Left ventricle myocardium superior (tissue), 1 donor: ENCODE measurements around the gene COG7. TPM values are rescaled to one million over a fixed set of nuclear protein-coding genes. Genes with fewer than 3 reads are reported as not detected.
"Not testable (repeated sequence)": the region's sequence is repeated elsewhere in the genome, so short reads cannot be mapped to it uniquely, and the experiment has no call there.

Experiments
- ATAC-seq: fragments of 200-7000 bp; cut with Tn5 transposase; one replicate; pipeline ENCODE4 v1.9.1; 2020; ENCODE audit warnings: mild to moderate bottlenecking, moderate library complexity
- DNase-seq: peaks from one replicate; pipeline ENCODE4 v3.0.0-alpha.2; 2020
- intact Hi-C: fragments of 100-400 bp; cut with micrococcal nuclease; formaldehyde crosslinking; loops from one replicate; pipeline ENCODE4 v1.11.0; 2022
- total RNA-seq: library from RNA; stranded (reverse); fragmentation: NEBNext Ultra II Directional; extraction: Animal tissue kit (Norgen Biotek cat#: 25700); gene quantifications from one replicate; pipeline ENCODE4 v1.2.1, GENCODE V29; 2021
- donor health status: DM: no; HTN: yes; CAD: no; lungs with severe emphysema.

Gene COG7
- total RNA-seq, 1 donor from 2014 or later, result 11.3 TPM

DNA sequence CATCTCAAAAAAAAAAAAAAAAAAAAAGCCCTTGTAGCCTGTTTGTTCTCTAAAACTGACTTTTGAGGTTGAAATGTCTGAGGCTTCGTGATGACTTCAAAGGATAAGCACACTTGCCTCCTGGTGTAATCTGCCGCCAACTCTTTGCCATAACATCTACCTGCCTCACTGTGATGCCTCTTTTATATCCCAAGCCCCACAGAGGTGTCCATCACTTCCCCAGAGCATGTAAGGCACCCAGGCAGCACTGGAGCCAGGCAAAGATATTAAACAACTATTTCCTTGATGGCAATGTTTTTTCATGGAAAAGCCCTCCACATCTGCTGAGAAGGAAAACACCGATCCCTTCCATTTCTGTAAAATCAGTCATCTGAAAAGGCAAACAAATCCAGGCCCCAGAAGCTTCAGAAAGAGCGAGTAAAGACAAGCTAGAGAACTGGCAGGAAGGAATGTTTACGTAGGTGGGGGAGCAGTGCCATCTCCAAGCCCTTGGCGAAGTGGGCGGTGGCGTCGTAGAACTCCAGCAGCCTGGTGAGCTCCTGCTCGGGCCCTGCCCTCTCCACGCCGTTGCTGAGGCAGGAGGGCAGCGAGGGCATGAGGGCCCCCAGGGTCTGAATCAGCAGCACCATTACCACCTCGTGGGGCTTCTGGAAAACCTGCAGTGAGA is 28.6 kb downstream of the COG7 start:
- no peak for ATAC-seq
- intact Hi-C loops, result no loop called here
- no peak for DNase-seq

DNA sequence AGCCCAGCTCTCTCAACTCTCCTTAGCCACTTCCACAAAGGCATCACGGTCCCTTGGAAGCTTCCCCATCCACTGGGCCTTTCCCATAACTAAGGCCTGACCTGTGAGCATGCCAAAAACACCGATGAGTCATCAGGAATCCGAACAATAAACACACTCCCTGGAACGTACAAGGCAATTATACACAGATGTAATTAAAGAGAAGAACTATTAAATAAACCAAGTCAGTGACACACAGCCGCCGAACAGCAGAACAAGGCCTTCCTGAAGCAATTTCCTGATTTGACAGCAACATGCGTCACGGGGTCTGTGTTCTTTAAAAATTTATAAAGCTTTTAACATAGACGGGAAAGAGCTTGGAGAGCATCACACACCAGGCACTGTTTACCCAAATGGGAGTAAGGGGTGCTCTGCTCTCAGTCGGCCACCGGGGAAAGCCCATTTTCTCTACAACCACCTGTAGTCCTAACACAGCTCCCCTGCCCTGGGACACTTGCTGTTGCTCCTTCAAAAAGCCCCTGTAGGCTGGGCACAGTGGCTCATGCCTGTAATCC is 29.4 kb downstream of the COG7 start:
- ATAC-seq (peak; percentile 97), DNase-seq (peak; percentile 43)
- intact Hi-C loops, result no loop called here

DNA sequence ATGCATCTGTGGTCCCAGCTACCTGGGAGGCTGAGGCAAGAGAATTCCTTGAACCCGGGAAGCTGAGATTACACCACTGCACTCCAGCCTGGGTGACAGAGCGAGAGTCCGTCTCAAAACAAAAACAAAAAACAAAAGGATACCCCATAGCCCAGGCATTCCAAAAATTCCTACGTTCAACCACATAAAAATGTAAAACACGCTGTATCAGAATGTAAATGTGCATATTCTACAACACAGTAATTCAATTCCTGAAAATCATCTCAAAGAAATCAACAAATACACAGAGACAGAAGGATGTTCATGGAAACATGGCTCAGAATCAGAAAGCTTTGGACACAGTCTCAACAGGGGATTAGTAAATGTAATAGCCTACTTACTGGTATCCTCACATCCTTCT is 33.0 kb downstream of the COG7 start:
- intact Hi-C loops, result no loop called here

DNA sequence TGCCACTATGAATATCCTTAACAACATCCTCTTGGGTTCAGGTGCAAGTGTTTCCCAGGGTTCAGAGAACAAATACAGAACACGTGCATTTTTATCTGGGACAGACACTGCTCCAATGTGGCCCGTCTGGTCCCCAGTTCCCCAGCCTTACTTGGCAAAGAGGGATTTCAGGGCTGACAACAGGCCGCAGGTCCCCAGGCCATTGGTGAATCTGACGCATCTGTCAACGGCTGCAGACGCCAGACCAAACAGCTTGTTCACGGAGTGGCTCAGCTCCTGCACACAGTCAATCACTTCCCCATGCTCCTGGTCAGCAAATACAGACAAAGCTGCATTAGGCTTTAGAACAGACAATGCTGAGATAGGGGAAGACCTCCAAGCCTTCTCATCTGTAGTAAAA is 36.2 kb downstream of the COG7 start:
- DNase-seq (no peak), ATAC-seq (no peak)
- intact Hi-C loops, result no loop called here

More for the DNA sequence above, 33.0 kb downstream of the COG7 start:
- no peak for DNase-seq
- ATAC-seq, result no peak

DNA sequence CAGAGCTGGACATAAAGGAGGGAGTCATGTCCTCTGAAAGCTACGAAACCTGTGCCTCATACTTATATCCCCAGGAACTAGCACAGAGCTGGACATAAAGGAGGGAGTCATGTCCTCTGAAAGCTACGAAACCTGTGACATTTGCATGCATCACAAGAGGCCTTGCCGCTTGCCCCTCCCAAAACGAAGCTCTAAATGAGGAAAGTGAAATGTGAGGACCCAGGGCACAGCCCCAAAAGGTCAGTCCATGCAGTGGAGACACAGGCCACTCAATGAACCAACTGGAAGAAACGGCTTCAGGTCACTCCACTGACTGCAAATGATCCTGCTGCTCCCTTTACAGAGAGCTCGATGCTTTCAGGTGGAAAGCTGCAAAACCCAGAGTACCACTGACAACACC is 38.3 kb downstream of the COG7 start:
- ATAC-seq, result no peak
- intact Hi-C loops, result no loop called here

DNA sequence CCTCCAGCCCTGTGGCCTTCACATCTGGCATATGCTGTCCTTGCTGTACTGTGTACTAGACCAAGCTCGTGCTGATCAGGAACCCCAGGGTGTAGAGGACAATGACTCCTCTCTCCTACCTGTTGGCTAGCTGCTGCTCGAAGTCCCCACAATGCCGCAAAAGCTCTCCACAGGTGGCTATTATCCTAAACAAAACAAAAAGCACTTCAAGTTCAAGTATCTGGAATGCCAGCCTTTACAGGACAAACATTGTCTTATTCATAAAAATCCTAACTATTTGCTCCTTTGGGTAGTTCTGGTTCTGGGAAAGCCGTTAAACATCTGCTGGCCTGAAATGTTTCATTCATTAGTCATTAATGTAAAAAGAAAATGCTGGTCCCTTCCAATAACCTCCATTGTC is 42.8 kb downstream of the COG7 start:
- ATAC-seq, result no peak
- no peak for DNase-seq
- intact Hi-C loops, result no loop called here

More for the DNA sequence above, 38.3 kb downstream of the COG7 start:
- DNase-seq, result no peak

DNA sequence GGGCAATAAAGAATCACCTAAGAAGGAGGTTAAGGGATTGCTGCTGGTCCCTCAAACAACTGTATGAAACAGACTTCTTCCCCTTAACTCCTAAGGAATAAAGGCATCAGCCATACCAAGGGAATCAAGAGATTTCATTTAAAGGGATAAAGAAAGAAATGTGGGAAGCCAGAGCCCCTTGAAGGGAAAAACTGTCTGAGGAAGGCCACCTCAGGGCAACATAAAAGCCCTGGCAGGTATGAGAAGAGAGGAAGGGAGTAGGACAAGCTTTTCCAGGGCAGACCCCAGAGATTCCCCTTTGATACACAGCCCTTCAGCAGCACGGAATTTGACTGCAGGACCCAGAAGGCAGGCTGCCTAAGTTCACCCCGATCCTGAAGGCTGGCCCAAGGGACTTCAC is 43.5 kb downstream of the COG7 start:
- ATAC-seq, result no peak
- intact Hi-C loops, result no loop called here
- DNase-seq, result no peak

DNA sequence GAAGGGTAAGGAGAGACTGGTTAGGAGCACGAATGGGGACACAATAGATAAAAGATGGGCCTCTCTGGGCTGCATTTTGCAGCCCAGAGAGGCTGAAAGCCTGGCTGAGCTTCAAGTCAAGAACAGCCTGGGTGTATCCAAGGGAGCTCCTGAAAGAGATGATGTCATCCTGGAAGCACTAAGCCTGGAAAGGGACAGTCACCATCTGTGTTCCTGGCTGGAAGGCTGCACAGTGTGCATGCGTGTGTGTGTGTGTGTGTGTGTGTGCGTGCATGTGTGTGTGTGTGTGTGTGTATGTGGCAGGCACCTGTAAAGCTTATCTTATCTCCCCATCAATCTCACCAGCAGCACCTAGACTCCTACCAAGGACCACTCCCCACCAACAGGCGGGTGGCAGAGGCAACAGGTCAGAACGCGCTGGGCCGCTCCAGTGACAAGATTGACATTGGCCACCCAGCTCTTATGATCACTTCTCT is 44.1 kb downstream of the COG7 start:
- intact Hi-C loops, result no loop called here
- DNase-seq (peak; percentile 74), ATAC-seq (peak; percentile 99)

DNA sequence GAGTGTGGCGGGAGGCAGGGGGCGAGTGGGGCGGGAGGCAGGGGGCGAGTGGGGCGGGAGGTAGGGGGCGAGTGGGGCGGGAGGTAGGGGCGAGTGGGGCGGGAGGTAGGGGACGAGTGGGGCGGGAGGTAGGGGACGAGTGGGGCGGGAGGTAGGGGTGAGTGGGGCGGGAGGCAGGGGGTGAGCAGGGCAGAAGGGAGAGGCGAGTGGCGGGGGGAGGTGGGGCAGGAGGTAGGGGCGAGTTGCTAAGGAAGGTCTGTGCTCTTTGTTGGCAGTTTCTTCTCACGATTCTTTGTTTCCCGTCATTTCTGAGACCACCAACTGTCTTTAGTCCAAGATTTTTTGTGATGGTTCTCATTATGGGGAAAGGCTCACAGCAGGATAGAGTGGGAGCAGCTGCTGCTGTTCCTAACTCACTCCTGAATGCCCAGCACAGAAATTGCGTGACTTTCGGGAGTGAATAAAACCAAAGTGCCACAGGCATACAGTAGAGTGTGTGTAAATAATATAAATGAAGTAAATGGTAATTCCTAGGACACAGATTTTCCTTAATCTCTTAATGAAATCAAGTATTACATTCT is 44.7 kb downstream of the COG7 start:
- intact Hi-C loops, result no loop called here
- DNase-seq (no peak), ATAC-seq (peak; percentile 36)

DNA sequence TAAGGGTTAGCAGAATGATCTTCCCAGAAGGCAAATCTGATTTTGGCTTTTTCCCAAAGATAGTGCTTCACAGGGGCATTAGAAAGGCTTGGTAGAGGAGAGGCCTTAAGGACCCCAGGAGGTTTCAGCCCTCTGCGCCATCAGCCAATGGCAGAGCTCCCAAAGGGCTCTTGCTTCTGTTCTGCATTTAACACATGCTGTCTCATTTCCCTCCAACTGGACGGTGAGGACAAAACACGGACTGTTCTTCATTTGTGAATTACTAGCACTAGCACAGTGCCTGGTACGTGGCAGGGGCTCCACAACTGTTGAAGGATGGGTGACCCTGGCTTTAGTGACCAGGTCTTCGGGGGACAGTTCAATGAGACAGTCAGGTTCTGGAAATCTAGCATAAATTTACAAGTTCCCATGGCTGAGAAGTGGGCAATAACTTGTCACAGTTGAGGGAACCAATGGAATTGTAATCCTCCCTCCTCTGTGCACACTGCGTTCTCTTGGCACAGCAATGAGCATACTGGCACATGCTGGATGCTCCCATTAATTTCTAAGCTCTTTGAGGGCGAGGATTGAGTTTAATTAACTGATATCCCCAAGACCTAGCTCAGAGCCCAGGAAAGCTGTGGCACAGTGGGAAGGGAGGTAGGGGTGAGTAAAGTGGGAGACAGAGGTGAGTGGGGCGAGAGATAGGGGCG is 45.4 kb downstream of the COG7 start:
- ATAC-seq (no peak), DNase-seq (no peak)
- intact Hi-C loops, result no loop called here

DNA sequence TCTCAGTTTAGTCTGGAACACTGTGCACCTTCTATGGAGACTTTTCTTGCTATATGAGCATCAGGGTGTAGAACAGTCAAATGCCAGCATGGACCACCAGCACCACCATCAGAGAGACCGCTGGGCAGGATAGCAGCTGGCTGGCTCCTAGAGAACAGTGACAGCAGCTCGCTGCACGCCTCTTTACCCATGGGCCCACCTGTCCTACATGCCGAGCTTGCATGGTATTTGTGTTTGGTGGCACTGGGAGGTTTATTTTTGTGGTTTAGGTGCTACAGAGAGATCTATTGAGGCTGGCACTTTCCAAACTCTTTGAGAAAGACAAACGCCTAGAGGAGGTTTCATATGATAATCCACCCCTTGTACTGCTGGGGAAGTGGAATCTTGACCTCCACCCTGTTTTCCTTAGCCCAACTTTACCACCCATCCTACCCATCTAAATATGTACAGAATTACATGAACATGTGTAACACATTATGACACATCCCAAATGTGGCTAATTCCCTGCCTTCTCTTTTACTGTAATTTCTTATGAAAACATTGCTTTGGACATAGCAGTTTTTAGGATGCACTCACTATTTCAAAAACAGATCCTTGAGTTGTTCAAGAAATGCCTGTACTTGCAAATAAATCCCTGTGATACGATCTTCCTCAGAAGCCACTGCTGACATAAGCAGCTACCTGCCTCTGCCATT is 46.3 kb downstream of the COG7 start:
- DNase-seq, result no peak
- no peak for ATAC-seq
- intact Hi-C loops, result no loop called here

DNA sequence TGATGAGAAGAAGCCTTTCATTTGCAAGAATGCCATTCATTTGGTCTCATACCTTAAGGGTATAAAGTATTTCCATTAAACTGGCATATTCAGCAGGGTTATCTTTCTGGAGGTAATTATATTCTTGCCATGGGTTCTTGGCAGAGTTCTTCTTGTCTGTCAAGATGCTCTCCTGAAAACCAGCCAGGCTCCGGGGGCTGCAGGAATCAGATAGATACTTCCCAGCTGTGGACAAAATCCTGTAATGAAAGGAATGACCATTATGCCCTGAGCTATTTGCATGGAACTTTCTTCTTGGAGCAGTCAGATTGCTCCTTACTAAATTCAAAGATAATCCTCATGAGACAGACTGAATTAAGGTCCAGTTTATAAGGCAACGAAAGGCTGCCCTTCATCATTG is 47.0 kb downstream of the COG7 start:
- DNase-seq (no peak), ATAC-seq (no peak)
- intact Hi-C loops, result no loop called here

DNA sequence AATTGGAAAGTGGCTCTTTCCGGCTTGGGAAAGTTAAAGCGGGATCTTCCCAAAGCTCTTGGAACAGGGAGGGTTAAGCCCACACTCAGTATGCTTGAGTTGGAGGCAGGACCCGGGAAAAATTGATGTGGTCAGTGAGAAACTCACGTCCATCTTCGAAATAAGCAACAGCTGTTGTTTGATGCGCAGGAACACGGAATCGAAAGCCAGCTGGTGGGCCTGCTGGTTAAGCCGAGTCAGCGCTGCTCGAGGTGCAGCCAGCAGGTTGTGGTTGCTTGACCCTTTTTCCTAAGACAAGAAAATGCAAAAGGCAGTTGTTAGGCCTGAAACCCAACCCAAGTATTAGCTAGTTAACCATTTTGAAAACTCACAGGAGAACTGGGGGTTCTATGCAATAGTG is 49.4 kb downstream of the COG7 start:
- ATAC-seq (no peak), DNase-seq (peak; percentile 37)
- intact Hi-C loops, result no loop called here

DNA sequence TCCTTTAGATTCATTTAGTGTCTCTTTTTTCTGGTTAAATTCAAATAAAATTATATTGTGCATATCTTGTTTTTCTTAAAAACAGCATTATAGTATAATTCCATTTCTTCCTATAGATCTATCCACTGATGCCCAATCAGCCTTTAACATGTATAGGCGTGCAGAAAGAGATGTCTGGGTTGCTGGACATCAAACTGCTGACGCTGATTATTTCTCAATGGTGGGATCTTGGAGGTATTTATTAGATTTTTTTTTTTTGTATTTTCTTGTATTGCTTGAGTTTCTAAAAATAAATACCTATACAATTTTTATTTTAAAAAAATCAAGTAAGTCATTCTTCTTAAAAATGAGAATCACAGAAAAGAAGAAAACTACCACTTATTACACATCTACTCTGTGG is 50.9 kb downstream of the COG7 start:
- intact Hi-C loops, result no loop called here
- ATAC-seq (no peak), DNase-seq (no peak)

DNA sequence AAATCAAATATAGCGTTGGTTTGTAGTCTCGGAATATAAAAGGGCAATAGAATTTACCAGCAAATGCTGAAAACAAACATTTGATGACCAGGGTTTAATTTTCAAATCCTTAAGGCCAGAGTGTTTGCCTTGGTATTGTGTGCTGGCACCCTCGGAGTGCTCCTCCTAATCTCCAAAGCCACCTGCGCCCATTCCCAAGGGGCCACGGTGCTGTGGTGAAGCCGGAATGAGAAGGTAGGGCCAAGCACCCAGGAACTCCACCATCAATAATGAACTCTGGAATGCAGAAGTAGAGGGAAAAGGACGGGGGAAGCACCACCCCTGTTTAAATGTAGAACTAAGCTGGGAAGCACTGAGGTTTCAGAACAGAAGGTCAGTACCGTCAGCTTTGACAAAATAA is 51.9 kb downstream of the COG7 start:
- no peak for DNase-seq
- no peak for ATAC-seq
- intact Hi-C loops, result no loop called here

DNA sequence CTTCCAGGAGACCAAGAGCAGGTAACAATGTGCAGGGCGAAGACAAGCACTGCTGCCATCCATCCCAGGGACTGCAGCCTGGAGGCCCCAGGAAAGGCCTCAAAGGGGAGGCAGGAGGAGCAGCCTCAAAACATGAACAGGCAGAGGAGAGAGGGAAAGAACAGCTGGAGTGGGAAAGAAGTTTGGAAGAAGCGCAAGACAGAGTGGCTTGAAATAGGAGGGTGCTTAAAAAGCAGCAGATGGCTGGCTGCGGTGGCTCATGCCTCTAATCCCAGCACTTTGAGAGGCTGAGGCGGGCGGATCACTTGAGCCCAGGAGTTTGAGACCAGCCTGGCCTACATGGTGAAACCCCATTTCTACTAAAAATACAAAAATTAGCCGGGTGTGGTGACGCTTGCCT is 52.5 kb downstream of the COG7 start:
- ATAC-seq, intact Hi-C loops, DNase-seq: not testable (repeated sequence)

DNA sequence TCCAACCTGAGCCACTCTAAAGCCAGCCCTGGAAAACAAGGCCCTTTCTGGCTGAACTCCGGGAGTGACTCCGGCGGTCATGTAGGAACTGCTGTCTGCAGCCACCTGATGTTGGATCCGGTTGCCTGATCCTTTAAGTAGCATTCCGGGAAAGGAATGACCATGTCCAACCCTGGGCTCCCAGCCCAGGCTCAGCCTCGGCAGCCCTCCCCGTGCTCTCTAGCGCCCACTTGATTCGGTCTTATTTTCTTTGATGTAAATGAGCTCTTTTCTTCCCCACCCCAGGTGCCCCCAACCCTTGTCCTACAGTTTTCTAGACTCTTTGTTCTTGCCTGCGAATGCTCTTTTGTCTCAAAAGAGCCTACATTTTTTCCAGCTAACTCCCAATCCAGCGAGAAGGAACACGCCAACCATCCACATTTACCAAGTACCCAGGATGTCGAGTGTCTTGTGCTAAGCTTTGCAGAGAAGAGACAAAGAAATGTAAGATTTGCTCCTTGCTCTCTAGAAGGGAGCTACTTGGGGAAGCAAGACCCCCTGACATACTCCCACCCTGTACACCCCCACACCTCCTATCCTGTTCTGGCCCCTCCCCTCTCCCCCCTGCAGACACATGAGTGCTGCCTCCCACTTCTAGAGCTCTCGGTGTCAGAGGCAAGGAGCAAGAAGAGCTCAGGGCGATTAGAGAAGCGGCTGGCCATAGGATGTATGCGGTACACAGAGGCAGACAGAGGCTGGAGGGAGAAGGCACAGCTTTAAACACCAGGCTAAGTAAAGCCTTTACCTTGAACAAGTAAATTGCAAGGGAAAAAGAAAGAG is 53.8 kb downstream of the COG7 start:
- intact Hi-C loops, result no loop called here
- peak; percentile 71 for DNase-seq
- ATAC-seq, result peak; percentile 96

DNA sequence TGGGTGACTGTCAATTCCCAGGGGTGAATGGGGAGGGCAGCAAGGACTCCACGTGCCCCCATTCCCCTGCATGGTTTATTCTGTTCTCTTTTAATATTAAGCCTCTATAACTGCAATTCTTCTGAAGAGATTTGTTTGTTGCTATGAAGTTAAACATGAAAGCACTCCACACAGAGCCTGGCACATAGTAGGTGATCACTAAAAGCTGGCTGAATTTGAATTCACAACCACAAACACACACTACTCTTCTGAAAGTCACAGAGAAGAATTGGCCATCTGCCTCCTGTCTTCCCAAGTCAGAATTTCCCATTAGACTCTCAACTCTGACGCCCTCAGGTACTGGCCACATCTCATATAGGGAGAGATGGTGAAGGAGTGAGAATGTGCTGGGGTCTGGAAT is 55.5 kb downstream of the COG7 start:
- no peak for ATAC-seq
- intact Hi-C loops, result no loop called here
- no peak for DNase-seq

DNA sequence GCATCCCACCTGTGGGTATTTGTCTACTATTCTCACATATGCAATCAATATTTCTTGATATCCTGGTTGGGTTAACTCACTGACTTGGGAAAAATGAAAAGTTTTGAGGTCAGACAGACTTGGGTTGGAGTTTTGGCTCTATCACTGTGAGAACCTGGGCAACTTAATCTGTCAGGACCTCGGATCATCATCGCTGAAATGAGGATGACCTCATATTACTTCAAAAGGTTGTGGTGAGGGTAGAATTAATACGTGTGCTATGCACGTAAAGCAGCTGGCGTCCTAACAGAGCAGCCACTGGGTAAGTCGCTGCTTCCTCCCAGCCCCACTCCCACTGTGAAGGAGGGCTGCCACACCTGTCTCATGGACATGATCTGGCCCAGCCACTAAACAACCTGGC is 57.3 kb downstream of the COG7 start:
- ATAC-seq (no peak), DNase-seq (no peak)
- intact Hi-C loops, result no loop called here
